GM18861 (cell line): ENCODE data around the gene MRPL24.
"Not testable (repeated sequence)": the region's sequence is repeated elsewhere in the genome, so short reads cannot be mapped to it uniquely, and the experiment has no call there.

Experiments used
- ATAC-seq: cut with Tn5 transposase; IDR thresholded peaks from one replicate; pipeline ENCODE4 v1.9.1; 2021; ENCODE audit not compliant: unreplicated experiment

The MRPL24 gene

GRCh38 chr1:156760092-156760795 is 19.4 kb upstream of the MRPL24 start:
- ATAC-seq: no peak

GRCh38 chr1:156757572-156758253 is 16.8 kb upstream of the MRPL24 start:
- not testable (repeated sequence) for ATAC-seq

- ATAC-seq: no peak
Measured at GRCh38 chr1:156756355-156756754, 15.5 kb upstream of the MRPL24 start.

DNA sequence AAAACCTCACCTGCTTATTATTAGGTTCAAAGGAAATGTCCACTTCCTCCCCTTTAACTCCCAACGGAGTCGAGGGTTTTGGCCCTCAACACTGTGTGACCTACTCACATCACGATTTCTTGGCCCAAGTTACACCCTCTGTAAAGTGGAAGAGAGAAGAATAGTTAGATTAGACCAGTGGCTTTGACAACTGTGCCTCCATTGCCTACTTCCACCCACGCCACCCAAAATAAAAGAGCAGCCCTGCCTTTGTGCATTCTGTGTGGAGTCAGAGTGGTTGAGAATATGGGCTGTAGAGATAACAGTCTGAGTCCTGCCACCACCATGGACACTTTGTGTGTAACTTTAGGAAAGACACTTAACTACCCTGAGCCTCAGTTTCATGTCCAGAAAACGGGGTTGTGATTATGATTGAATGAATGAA is 14.7 kb upstream of the MRPL24 start:
- no peak for ATAC-seq

DNA sequence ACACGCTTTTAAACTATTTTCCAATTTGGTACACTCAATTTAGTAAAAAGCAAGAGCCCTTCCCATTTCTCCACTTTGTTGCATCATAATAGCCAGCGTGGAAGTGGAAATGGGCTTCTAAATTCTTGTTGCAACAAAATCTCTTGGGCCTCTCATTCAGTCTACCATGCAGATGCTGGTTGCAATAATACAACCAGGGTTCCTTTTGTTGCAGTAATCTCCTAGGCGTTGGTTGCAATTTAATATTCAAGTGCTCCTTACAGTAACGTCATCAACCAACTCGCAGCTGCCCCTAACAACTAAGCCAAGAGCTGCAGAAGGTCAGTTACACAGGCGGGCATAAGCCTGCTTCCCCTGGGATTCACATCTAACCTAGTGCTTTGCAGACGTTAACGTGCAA is 13.3 kb upstream of the MRPL24 start:
- no peak for ATAC-seq

DNA sequence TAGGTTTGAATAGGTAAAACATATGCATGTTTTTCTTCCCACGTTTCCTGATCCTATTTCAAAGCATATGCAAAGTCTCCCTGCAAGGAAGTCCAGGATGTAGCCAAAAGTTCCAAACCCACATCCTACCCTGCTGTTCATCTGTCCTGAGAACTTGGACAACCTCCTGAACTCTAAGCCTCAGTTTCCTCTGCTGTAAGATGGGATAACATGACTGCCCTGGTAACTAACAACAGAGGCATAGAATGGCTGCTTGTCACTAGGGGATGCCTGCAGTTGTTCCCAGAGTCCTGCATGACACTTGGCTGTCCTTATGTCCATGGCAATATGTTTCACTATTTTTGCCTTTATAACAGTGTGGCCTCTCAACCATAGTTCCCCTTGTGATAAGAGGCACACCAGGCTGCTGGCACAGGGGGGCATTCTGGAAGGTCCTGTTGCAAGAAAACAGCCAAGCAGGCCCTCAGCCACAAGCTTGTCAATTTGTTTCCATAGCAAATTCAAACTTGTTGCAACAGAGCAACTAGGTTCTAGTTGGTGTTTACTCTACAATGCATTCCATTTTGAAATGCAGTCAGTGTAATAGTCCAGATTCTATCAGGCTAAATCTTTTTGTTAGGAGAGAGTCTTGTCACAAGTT is 12.1 kb upstream of the MRPL24 start:
- no peak for ATAC-seq

GRCh38 chr1:156751757-156752481 is 11.0 kb upstream of the MRPL24 start:
- ATAC-seq: peak; percentile 65

DNA sequence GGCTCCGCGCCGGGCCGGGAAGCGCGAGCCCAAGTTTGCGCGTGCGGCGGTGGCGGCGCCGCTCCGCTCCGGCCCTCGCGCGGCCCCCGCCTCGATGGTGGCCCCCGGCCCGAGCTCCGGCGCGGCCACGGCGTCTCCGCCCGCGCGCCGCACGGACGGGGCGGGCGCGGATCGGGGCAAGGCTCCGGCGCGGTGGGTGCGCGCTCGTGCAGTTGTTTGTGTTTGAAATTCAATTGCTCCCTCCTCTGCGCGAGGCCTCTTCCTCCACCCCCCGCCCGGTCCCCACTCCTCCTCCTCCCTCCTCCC is 10.5 kb upstream of the MRPL24 start, which contains the start of gene HDGF:
Gene HDGF (minus strand): TSS at position 225 of the 306 bp plus-strand sequence. CDS start 246 bp downstream, outside the sequence.
- no peak for ATAC-seq

DNA sequence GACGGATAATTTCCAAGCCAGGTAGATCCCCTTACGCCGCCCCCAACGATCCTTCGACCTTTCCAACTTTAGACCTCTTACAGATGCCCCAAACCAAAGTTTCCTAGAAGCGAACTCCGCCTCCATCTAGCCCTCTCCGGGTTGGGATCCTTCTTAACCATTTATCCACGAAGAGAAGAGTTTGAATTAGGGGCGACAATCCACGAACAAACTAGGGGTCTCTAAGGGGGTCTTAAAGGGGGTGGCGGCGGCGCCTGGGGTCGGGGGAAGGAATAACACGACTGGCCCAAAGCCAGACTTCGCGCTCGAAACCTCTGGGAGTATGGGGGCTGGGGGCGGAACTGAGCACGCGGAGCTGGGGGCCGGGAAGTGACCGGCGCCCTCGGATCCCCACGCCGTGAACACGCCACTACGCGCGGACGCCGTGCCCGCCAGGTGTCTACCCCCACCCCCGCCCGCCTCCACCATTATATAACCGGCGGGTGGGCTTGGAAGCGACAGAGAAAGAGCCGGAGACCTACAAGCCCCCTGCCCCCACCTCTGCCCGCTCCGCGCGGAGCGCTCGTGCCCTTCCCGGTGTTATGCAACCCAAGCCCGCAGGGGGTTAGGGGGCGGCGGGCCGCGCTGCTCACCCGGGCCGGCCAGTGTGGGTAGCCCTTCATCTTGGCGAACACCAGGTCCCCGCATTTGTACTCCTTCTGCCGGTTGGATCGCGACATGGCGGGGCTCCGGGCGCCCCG is 10.0 kb upstream of the MRPL24 start:
- no peak for ATAC-seq

DNA sequence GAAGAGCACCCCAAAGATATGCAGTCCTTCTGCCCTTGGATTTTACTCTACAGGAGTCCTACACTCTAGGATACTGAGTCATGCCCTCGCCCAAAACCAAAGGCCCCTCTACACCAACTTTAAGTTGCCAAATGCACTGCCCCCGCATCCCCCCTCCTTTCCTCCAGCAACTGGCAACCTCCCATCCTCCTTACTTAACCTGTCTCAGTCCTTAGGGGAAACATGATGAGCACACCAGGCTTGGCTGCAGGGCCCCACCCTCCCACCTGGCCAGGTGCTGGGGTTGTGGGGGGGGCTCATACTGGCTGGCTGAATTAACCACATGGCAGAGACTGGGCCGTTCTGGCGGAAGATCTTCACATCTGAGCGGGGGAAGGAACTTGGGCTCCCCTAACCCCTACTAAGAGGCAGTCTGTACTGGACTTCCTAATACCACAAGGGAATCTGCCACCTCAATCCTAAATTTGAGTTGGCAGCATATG is 9.3 kb upstream of the MRPL24 start:
- no peak for ATAC-seq

DNA sequence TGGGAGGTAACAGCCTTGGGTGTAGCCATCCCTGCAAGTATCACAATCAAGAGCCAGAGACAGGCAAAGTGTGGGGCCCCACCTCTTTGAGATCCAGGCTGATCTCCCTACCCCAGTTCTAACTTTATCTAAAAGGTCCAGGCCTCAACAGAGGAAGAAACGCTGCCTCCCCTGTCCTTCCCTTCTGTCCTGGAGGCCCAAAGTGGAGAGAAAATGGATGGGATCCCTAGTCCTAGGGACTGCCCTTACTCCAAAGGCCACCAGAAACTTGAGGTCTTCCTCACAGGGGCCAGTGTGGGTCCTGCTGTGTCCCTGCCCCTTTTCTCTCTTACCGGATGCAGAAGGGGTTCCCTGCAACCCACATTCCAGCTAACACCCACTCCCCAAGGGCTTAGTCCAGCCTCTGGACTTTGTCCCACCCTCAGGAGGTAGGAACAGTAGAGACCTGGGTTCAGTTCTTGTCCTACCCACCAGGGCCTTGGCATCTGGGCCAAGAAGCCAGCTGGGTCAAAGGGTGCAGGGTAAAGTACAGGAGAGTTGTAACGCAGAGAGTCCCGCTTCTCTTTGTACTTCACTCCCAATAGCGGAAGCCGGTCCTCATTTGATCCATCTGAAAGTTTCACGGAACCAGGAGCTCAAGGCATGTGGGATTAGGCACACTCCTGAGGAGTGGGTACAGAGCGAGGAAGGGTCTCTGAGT is 8.7 kb upstream of the MRPL24 start:
- no peak for ATAC-seq

DNA sequence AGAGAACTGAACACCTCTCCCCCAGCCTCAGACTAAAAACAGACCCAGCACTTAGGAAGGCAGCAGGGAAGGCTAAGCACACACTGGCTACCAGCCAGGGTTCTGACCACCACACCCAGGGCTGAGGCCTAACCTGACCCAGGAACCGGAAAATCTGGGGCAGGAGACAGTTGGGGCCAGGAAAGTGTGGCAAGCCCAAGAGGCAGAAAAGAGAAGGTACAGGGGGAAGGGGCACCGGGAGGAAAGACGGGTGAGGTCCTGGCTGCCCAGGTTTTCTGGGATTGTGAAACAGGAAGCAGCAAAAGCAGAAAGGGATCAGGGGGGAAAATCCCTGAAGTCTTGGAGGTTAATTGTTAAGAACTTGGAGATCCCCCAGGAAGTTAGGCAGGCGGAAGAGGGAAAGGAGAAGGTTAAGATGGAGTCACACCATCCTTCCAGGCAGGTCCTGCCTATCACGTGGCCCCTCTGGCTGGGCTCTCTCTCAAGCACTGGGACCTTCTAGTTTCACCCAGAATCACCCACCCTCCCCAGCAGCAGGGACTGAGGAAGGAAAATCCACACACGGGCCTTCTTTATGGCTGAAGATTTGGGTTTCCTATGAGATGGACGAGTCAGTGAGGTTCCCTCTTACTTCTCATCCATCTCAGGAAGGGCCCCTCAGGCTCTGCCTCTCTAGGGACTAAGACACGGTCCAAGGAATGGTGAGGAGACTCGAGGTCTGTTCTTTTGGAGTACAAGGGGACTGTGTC is 8.0 kb upstream of the MRPL24 start:
- ATAC-seq: no peak

GRCh38 chr1:156747742-156748669 is 7.1 kb upstream of the MRPL24 start:
- ATAC-seq: no peak

GRCh38 chr1:156746728-156747631 is 6.1 kb upstream of the MRPL24 start:
- no peak for ATAC-seq

DNA sequence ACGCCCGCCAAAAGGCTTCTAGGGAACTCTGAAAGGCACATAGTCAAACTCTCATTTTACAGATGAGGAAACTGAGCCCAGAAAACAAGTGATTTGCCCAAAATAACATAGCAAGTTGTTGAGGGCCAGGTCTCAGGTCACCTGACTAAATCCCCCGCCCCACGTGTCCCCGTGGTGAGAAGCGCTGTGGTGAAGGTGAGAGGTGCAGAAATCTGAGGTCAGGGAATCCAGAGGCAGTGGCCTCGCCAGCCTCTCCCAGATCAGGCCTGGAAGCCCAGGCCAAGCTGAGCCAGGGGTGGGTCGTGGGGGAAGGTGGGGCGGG is 5.5 kb upstream of the MRPL24 start:
- no peak for ATAC-seq

GRCh38 chr1:156745881-156746280 is 5.0 kb upstream of the MRPL24 start:
- no peak for ATAC-seq

DNA sequence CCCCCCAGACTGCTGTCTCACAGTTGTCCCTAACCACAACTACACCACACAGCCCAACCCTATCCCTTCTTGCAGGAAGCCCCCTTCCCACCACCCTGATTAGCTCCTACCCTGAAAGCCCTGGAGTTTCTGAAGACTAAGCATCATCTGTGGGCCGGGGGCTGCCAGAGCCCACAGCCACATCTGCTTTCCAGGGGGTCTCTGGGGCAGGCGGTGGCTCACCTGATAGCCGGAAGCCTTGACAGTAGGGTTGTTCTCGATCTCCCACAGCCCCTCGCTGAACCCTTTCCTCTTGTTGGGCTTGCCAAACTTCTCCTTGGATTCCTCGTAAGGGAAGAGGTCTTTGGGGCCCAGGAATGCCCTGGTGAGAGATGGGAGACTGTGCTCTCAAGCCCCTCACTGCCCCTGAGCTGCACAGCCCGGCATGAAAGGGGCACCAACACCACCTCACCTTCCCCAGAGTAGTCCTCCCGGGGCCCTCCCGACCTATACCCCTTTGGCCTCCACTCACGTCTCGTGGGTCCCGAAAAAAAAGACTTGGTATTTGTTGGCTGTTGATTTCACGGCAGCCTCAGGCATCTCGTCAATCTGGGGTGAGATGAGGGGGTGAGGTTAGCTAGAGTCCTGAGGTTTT is 4.0 kb upstream of the MRPL24 start:
- no peak for ATAC-seq
